ENCODE results near the gene FBXO28. TPM values are rescaled to one million over a fixed set of nuclear protein-coding genes. Genes with fewer than 3 reads are reported as not detected.
A peak's percentile ranks its signal among the peaks of the same experiment; 100 is the strongest.

The FBXO28 gene
- total and polyA plus RNA-seq, 10 of the 15 experiments (the other 5 are each of a cell fraction or from before 2014, with no cell fraction given), result 4.3 to 23.2 (median 18.4) TPM

DNA sequence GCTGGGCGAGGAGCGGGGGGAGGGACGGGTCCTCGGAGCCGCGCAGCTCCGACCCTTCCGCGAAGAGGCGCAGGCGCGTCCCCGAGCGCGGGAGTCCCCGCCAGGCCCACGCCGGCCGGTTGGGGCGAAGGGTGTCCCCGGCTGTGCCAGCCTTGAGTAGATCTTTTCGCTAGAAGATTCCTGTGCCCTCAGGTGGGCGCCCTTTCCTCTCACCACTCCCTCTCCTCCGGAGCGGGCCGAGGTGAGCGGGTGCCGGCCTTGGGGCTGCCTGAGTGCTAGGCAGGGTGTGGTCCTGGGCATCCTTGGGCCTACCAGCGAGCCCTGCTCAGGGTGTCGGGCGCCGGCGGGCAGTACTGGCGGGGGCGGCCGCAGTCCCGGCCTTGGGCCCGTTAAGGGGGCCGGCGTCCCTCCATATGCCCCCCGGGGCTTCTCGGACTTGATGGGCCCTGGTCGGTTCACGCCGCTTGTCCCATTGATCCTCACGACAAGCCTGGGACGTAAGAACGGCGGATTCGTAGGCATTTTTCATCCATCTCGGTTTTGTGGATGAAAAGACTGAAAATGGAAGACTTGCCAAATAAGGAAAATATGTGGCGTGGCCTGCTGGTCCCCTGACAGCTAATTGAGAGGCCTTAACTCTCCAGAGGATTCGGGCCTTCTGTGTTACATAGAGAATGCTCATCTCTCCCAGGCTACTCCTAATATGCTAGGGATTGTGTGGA is 69.8 kb downstream of the FBXO28 start (continued):
- TF ChIP-seq BHLHE40 (IDR thresholded peaks at IDR 0.05; ENCODE audit: borderline replicate concordance in 1 of 2, low read depth in 2 of 2, low read length in 1 of 2) (0 out of 4 replicates have a peak, but pooled peaks of 1 of the 2 experiments have one; percentile 2), NFIC (IDR thresholded peaks at IDR 0.05; ENCODE audit: low read depth, low read length) (no peak), JUND (IDR thresholded peaks at IDR 0.05; ENCODE audit: low read depth, low read length) (no peak), LARP7 (IDR thresholded peaks at IDR 0.05) (peak; percentile 26; the same call in 1 of the 2 replicates), TCF3 (IDR thresholded peaks at IDR 0.05; ENCODE audit: borderline replicate concordance, insufficient read depth, low read depth, low read length) (0 out of 2 replicates have a peak, but pooled peaks have one; percentile 4), SMAD5 (IDR thresholded peaks at IDR 0.05; ENCODE audit: low read depth) (no peak), KLF5 (IDR thresholded peaks at IDR 0.05; ENCODE audit: partially characterized antibody) (peak; percentile 7), CHD2 (IDR thresholded peaks at IDR 0.05; ENCODE audit: borderline replicate concordance, low read depth, low read length) (0 out of 2 replicates have a peak, but pooled peaks have one; percentile 46), IKZF1 (conservative IDR thresholded peaks at IDR 0.05) (peak; percentile 40; the same call in 1 of the 2 replicates), SREBF1 (IDR thresholded peaks at IDR 0.05; ENCODE audit: low read length) (no peak), PAX5 (IDR thresholded peaks at IDR 0.05; ENCODE audit: borderline replicate concordance, low read depth, low read length) (no peak), NBN (IDR thresholded peaks at IDR 0.05) (0 out of 2 replicates have a peak, but pooled peaks have one; percentile 12), GATAD2B (conservative IDR thresholded peaks at IDR 0.05; ENCODE audit: low read depth) (peak; percentile 27; the same call in 1 of the 2 replicates), SMARCA5 (IDR thresholded peaks at IDR 0.05) (no peak), SRF (IDR thresholded peaks at IDR 0.05; ENCODE audit: low read depth in 2 of 2, low read length in 2 of 2) (peak; percentile 50 to 91), ETV6 (conservative IDR thresholded peaks at IDR 0.05 in 1 of 2, IDR thresholded peaks at IDR 0.05 in 1 of 2; ENCODE audit: borderline replicate concordance in 1 of 2, low read depth in 1 of 2) (no peak), CBX5 (IDR thresholded peaks at IDR 0.05; ENCODE audit: low read depth) (no peak), TBL1XR1 (IDR thresholded peaks at IDR 0.05; ENCODE audit: low read depth, low read length) (no peak), ASH2L (IDR thresholded peaks at IDR 0.05; ENCODE audit: borderline replicate concordance, low read depth) (no peak)
- TF ChIP-seq, protein P1, sequence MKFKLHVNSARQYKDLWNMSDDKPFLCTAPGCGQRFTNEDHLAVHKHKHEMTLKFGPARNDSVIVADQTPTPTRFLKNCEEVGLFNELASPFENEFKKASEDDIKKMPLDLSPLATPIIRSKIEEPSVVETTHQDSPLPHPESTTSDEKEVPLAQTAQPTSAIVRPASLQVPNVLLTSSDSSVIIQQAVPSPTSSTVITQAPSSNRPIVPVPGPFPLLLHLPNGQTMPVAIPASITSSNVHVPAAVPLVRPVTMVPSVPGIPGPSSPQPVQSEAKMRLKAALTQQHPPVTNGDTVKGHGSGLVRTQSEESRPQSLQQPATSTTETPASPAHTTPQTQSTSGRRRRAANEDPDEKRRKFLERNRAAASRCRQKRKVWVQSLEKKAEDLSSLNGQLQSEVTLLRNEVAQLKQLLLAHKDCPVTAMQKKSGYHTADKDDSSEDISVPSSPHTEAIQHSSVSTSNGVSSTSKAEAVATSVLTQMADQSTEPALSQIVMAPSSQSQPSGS (IDR thresholded peaks at IDR 0.05; ENCODE audit: low read length), result no peak
- TF ChIP-seq, protein P2, sequence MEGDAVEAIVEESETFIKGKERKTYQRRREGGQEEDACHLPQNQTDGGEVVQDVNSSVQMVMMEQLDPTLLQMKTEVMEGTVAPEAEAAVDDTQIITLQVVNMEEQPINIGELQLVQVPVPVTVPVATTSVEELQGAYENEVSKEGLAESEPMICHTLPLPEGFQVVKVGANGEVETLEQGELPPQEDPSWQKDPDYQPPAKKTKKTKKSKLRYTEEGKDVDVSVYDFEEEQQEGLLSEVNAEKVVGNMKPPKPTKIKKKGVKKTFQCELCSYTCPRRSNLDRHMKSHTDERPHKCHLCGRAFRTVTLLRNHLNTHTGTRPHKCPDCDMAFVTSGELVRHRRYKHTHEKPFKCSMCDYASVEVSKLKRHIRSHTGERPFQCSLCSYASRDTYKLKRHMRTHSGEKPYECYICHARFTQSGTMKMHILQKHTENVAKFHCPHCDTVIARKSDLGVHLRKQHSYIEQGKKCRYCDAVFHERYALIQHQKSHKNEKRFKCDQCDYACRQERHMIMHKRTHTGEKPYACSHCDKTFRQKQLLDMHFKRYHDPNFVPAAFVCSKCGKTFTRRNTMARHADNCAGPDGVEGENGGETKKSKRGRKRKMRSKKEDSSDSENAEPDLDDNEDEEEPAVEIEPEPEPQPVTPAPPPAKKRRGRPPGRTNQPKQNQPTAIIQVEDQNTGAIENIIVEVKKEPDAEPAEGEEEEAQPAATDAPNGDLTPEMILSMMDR (IDR thresholded peaks at IDR 0.05 in 2 of 3, conservative IDR thresholded peaks at IDR 0.05 in 1 of 3; ENCODE audit: control insufficient read depth in 2 of 3, extremely low read depth in 1 of 3, insufficient read depth in 1 of 3, low read depth in 3 of 3, low read length in 3 of 3), result peak in 2 of 3 experiments; percentile 6 to 16; a peak in 1 of 6 replicates
- TF ChIP-seq, protein P3, sequence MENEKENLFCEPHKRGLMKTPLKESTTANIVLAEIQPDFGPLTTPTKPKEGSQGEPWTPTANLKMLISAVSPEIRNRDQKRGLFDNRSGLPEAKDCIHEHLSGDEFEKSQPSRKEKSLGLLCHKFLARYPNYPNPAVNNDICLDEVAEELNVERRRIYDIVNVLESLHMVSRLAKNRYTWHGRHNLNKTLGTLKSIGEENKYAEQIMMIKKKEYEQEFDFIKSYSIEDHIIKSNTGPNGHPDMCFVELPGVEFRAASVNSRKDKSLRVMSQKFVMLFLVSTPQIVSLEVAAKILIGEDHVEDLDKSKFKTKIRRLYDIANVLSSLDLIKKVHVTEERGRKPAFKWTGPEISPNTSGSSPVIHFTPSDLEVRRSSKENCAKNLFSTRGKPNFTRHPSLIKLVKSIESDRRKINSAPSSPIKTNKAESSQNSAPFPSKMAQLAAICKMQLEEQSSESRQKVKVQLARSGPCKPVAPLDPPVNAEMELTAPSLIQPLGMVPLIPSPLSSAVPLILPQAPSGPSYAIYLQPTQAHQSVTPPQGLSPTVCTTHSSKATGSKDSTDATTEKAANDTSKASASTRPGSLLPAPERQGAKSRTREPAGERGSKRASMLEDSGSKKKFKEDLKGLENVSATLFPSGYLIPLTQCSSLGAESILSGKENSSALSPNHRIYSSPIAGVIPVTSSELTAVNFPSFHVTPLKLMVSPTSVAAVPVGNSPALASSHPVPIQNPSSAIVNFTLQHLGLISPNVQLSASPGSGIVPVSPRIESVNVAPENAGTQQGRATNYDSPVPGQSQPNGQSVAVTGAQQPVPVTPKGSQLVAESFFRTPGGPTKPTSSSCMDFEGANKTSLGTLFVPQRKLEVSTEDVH (IDR thresholded peaks at IDR 0.05; ENCODE audit: low read depth, partially characterized antibody), result no peak
- TF ChIP-seq, protein P4, sequence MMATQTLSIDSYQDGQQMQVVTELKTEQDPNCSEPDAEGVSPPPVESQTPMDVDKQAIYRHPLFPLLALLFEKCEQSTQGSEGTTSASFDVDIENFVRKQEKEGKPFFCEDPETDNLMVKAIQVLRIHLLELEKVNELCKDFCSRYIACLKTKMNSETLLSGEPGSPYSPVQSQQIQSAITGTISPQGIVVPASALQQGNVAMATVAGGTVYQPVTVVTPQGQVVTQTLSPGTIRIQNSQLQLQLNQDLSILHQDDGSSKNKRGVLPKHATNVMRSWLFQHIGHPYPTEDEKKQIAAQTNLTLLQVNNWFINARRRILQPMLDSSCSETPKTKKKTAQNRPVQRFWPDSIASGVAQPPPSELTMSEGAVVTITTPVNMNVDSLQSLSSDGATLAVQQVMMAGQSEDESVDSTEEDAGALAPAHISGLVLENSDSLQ (IDR thresholded peaks at IDR 0.05), result 0 out of 2 replicates have a peak, but pooled peaks have one; percentile 13
